Aorta (tissue), 5 donors: Measurements from ENCODE around the gene CPTP. TPM values are rescaled to one million over a fixed set of nuclear protein-coding genes. Genes with fewer than 3 reads are reported as not detected.

ENCODE experiments used
- ATAC-seq: fragments of 200-7000 bp; cut with Tn5 transposase; one replicate; pipeline ENCODE4 v1.9.1; 2022; ENCODE audit warnings: moderate library complexity; ENCODE audit not compliant: low FRiP score
- DNase-seq, 2 donors: peaks; one replicate each; pipeline ENCODE4 v3.0.0-alpha.2; 2020
- H3K27ac ChIP-seq, 2 donors: one replicate each; pipeline ENCODE4 v1.5.1; 2013; ENCODE audit warnings: low read length in 2 of 2, mild to moderate bottlenecking in 2 of 2, moderate library complexity in 2 of 2, control low read depth in 1 of 2, inconsistent platforms in 1 of 2, low read depth in 1 of 2
- H3K27me3 ChIP-seq, 2 donors: one replicate each; pipeline ENCODE4 v1.6.1; 2013; ENCODE audit warnings: control low read depth in 1 of 2, low read length in 1 of 2, mild to moderate bottlenecking in 1 of 2, moderate library complexity in 1 of 2; ENCODE audit not compliant: insufficient read depth in 2 of 2, control insufficient read depth in 1 of 2
- H3K36me3 ChIP-seq, 2 donors: one replicate each; pipeline ENCODE4 v1.6.1; 2013; ENCODE audit warnings: control low read depth in 1 of 2, low read length in 1 of 2, mild to moderate bottlenecking in 1 of 2; ENCODE audit not compliant: insufficient read depth in 2 of 2, control insufficient read depth in 1 of 2
- H3K4me1 ChIP-seq, 2 donors: one replicate each; pipeline ENCODE4 v1.6.1; 2013; ENCODE audit warnings: low read length in 2 of 2, control low read depth in 1 of 2, mild to moderate bottlenecking in 1 of 2, moderate library complexity in 1 of 2; ENCODE audit not compliant: insufficient read depth in 2 of 2, control insufficient read depth in 1 of 2
- H3K4me3 ChIP-seq, 2 donors: one replicate each; pipeline ENCODE4 v1.5.1; 2013; ENCODE audit warnings: low read length in 2 of 2, control low read depth in 1 of 2, mild to moderate bottlenecking in 1 of 2
- H3K9me3 ChIP-seq: one replicate; pipeline ENCODE4 v1.6.1; 2013; ENCODE audit warnings: mild to moderate bottlenecking, low read length; ENCODE audit not compliant: control insufficient read depth
- WGBS, 2 donors: extraction: QIAGEN DNeasy Blood & Tissue Kit; methylation state at CpG; one replicate each; pipeline ENCODE4 v1.1.7; 2013; 5-methylcytosine and 5-hydroxymethylcytosine counted together
- intact Hi-C, 2 donors: fragments of 100-400 bp; cut with DNase I; formaldehyde crosslinking; loops; one replicate each; pipeline versions ENCODE4 v1.14.2 to v1.15.0; 2022
- polyA plus RNA-seq, 2 donors: library from polyadenylated mRNA; stranded (reverse); fragments of 200-250 nt; gene quantifications; one replicate each; pipeline ENCODE4 v1.2.3, GENCODE V29; 2013
- total RNA-seq, 2 donors: library from RNA; stranded (reverse); fragmentation: NEBNext Ultra II Directional; extraction: Animal tissue kit (Norgen Biotek cat#: 25700); gene quantifications; one replicate each; pipeline ENCODE4 v1.2.1, GENCODE V29; 2021
- donor health status: healthy with polysubstance abuse.
- donor health status: Bipolar disorder and iron deficiency.
- donor health status: DM: no; HTN: no; CAD: no.
- donor health status: DM: no; HTN: no; CAD: no.
- donor health status: DM: yes; HTN: yes; CAD: no.

Gene CPTP
- total and polyA plus RNA-seq, 4 donors = 12.9 to 16.4 (median 14.4) TPM

DNA sequence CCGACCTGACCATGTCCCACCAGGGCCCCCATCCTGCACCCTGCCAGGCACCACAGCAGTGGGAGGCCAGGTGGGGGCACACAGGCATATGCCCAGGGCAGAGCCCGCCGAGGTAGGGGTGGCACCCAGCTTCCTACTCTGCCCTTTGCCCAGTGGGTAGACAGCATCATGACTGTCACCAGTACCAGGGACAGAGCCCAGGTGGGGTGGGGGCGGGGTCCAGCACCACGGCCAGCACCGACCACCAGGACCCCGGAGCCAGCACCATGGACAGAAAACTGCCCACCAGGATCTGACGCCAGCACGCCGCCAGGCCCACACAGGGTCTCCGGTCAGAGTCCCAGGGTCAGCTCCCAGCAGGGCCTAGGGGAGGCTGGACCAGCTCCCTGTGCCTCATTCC, 10.2 kb downstream of the CPTP start:
- Histone ChIP-seq H3K9me3 (no peaks in the 10 kb centered on the region), H3K27me3 (no peaks in the 10 kb centered on the region), H3K4me1 (no peaks in the 10 kb centered on the region), H3K4me3 (no peak overlapping the region), H3K36me3 (no peaks in the 10 kb centered on the region), H3K27ac (no peak overlapping the region)
- DNase-seq = no peak
- ATAC-seq = no peak
- intact Hi-C loops = no loop called here
- WGBS, 2 donors = 49 to 55% methylated on average over 10 to 11 of the region's 11 CpGs

DNA sequence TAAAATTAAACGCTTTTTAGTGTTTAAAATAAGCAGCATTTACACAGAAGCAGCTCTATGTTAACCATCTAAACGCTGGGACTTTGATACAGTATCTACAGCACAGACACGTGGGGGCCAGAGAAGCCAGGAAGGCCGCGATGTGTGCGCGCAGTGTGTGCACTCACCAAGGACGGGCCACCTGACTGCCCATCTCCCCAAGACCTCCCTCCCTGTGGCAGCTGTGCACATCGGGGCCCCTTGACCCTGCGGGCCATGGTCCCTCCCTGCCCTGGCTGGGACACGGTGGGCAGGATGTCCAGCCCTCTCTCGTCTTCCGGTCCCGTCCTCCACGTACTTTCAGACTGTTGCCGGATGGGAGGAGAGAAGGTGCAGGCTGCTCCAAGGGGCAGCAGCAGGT, 10.7 kb downstream of the CPTP start:
- no peaks in the 10 kb centered on the region for H3K27me3 ChIP-seq
- WGBS, 2 donors = 72 to 79% methylated on average over 16 of the region's 16 CpGs
- ATAC-seq (no peak), DNase-seq (no peak)
- no peak overlapping the region for H3K4me3 ChIP-seq
- intact Hi-C loops = no loop called here
- H3K27ac ChIP-seq = no peak overlapping the region
- H3K36me3 ChIP-seq = no peaks in the 10 kb centered on the region
- H3K4me1 ChIP-seq = no peaks in the 10 kb centered on the region
- no peaks in the 10 kb centered on the region for H3K9me3 ChIP-seq

DNA sequence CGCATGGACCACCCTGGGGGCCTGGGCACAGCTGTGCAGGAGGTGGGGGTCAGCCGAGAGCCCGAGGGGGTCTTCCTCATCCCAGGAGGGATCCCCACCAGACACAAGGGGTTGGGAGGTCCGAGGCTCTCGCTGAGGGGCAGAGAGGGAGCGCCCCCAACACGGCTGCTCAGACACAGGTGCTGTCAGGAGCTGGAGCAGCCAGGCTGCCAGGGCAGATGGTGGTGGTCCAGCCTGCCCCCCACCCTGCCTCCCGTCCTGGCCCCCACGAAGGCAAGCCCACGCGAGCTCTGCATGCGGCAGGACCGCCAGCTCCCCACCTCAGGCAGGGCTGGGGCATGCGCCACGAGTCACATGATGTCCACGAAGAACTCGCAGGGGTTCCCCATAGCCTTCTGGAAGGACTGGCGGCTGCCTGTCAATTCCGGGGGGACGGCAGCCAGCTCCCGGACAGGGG, 11.2 kb downstream of the CPTP start:
- Histone ChIP-seq H3K36me3 (no peaks in the 10 kb centered on the region), H3K4me3 (no peak overlapping the region), H3K9me3 (no peaks in the 10 kb centered on the region), H3K4me1 (no peaks in the 10 kb centered on the region), H3K27me3 (no peaks in the 10 kb centered on the region), H3K27ac (no peak overlapping the region)
- ATAC-seq (no peak), DNase-seq (no peak)
- intact Hi-C loops = no loop called here
- 88 to 89% methylated on average over 21 of the region's 21 CpGs for WGBS, 2 donors

DNA sequence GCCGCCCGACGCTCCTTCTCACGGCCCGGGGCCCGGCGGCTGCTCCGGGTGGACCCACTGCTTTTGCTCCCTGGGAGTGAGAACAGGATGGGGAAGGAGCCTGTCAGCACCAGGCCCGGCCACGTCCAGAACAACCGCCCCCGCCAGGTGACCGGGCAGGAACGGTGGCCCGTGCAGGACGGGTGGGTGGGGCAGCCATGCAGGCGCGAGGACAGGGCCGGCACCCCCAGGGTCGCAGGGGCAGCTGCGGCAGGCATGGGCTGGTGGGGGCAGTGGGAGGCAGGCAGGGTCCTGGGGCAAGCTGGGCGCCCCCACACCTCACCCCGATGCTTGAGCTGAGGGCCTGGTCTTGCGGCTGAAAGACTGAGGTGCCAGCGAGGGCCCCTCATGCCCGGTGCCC, 11.8 kb downstream of the CPTP start:
- WGBS, 2 donors = 91% methylated on average over 25 to 26 of the region's 26 CpGs
- Histone ChIP-seq H3K27ac (no peak overlapping the region), H3K4me3 (no peak overlapping the region), H3K27me3 (no peaks in the 10 kb centered on the region), H3K4me1 (no peaks in the 10 kb centered on the region), H3K36me3 (no peaks in the 10 kb centered on the region), H3K9me3 (no peaks in the 10 kb centered on the region)
- ATAC-seq (no peak), DNase-seq (no peak)
- intact Hi-C loops = no loop called here

DNA sequence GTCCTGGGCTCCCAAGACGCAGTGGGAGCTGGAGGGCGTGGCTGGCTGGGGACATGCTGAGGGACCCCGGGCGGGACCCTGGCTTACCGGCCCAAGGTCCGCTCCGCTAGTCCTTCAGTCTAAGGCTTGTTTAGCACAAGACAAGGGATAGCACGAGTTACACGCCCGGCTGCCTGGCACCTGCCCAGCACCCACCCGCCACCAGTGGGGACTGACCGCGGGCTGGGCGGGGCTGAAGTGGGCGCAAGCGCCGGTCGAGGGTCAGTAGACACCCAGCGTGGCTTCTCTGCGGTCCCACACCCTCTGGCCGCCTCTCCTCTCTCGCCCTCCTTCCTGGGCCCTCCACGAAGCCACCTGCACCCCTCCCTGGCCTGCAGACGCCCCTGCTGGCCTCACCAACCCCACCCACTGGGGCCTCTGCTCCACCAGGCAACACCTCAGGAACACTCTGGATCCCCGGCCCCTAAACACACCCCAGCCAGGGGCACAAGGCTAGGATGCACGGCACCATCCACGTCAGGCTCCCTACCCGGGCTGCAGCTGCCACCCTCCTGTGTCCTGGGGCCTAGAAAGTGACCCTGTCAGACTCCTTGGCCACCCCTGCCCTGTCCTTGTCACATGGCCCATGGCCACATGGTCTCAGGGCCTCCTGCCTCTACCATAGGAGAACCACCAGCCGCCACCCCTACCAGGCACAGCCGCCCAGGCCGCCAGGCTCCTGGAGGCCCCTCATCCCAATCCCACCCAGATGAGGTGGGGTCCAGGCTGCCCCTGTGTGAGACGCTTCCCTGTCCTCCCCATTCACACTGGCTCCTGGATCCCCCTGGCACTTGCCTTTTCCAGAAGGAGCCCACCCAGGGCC, 12.6 kb downstream of the CPTP start:
- Histone ChIP-seq H3K27me3 (no peaks in the 10 kb centered on the region), H3K9me3 (no peaks in the 10 kb centered on the region), H3K36me3 (peaks cover 0 to 4% of the 10 kb centered on the region in 2 donors), H3K4me1 (no peaks in the 10 kb centered on the region), H3K4me3 (no peak overlapping the region), H3K27ac (no peak overlapping the region)
- no peak for DNase-seq
- intact Hi-C loops = no loop called here
- 94 to 97% methylated on average over 32 of the region's 32 CpGs for WGBS, 2 donors
- no peak for ATAC-seq

DNA sequence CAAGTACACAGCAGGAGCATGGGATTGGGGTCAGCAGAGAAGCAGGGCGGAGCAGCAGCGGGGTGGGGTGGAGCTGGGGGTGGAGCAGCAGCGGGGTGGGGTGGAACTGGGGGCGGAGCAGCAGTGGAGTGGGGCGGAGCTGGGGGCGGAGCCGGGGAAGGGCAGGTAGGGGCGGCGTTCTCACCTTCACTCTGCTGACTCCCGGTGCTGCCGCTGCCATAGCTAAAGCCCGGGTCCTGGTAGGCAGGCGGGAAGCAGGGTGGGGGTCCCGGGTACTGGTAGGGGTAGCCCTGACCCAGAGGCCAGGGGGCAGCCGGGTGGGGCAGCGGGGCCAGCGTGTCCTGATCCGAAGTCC, 13.2 kb downstream of the CPTP start:
- Histone ChIP-seq H3K4me3 (no peak overlapping the region), H3K27me3 (no peaks in the 10 kb centered on the region), H3K36me3 (peaks cover 0 to 4% of the 10 kb centered on the region in 2 donors), H3K27ac (no peak overlapping the region), H3K4me1 (no peaks in the 10 kb centered on the region), H3K9me3 (no peaks in the 10 kb centered on the region)
- WGBS, 2 donors = 78 to 82% methylated on average over 18 of the region's 18 CpGs
- intact Hi-C loops = no loop called here
- ATAC-seq (no peak), DNase-seq (no peak)

DNA sequence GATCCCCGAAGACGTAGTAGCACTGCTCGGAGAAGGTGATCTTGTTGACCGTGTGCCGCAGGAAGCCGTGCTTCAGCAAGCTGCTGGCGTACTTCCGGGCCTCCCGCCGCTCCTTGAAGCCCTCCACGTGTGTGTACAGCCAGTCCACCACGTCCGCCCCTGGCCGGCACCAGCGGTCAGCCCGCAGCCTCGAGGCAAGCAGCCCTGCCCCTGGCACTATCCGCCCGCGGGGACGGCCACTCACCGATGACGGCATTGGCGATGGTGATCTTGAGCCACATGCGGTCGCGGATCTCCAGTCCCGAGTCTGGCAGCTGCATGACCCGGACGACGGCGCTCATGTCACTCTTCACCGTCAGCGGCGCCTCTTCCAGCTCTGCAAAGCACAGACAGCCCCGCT, 13.7 kb downstream of the CPTP start:
- 94 to 95% methylated on average over 36 of the region's 36 CpGs for WGBS, 2 donors
- no peak overlapping the region for H3K27ac ChIP-seq
- DNase-seq (no peak), ATAC-seq (no peak)
- no peaks in the 10 kb centered on the region for H3K9me3 ChIP-seq
- H3K4me1 ChIP-seq = no peaks in the 10 kb centered on the region
- H3K4me3 ChIP-seq = no peak overlapping the region
- peaks cover 0 to 4% of the 10 kb centered on the region in 2 donors for H3K36me3 ChIP-seq
- intact Hi-C loops = no loop called here
- H3K27me3 ChIP-seq = no peaks in the 10 kb centered on the region

DNA sequence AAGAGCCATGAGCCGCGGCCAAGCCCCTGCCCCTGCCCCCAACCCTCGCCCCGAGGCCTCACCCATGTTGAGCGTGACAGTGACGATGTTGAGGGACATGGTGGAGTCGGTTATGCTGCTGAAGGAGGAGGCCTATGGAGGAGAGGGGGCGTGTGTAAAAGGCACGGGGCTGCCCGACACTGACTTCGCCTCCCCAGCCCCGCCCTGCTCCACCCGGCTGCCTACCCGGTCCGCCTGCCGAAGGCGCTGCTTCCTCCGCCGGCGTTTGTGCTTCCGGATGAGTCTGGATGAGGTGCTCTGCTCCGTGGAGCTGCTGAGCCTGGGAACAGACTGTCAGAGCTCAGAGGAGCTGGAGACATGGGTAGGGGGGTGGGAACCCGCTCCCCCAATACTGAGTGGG, 15.6 kb downstream of the CPTP start:
- DNase-seq (no peak), ATAC-seq (no peak)
- peaks cover 0 to 4% of the 10 kb centered on the region in 2 donors for H3K36me3 ChIP-seq
- no peaks in the 10 kb centered on the region for H3K9me3 ChIP-seq
- H3K27ac ChIP-seq = no peak overlapping the region
- no peak overlapping the region for H3K4me3 ChIP-seq
- no peaks in the 10 kb centered on the region for H3K4me1 ChIP-seq
- H3K27me3 ChIP-seq = no peaks in the 10 kb centered on the region
- intact Hi-C loops = no loop called here
- 89 to 92% methylated on average over 21 to 23 of the region's 23 CpGs for WGBS, 2 donors

DNA sequence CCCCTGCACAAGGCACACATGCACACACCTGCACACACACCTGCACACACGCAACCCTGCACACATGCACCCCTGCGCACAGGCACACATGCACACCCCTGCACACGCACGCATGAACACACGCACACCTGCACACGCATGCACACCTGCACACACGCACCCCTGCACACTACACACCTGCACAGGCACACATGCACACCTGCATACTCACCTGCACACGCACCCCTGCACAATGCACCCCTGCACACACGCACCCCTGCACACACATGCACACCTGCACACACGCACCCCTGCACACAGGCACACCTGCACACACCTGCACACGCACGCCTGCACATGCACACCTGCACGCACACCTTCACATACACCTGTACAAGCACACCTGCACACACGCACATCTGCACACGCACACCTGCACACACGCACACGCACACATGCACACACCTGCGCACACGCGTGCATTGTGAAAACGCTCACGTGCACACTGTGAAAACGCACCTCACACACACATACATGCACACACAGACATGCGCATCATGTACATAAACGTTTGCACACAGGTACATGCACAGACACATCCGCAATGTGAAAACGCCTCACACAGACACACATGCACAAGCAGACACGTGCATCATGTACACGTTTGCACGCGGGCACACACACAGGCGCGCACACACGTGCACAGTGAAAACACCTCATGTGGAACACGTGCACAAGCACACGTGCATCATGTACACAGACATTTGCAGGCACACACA, 16.4 kb downstream of the CPTP start:
- Histone ChIP-seq H3K27ac (no peak overlapping the region), H3K9me3 (no peaks in the 10 kb centered on the region), H3K4me3 (no peak overlapping the region), H3K36me3 (peaks cover 0 to 4% of the 10 kb centered on the region in 2 donors), H3K27me3 (no peaks in the 10 kb centered on the region), H3K4me1 (no peaks in the 10 kb centered on the region)
- WGBS, 2 donors = 90 to 92% methylated on average over 36 of the region's 36 CpGs
- DNase-seq (no peak), ATAC-seq (no peak)
- intact Hi-C loops = no loop called here
